ENCODE data around the gene NPFFR1.

DNA sequence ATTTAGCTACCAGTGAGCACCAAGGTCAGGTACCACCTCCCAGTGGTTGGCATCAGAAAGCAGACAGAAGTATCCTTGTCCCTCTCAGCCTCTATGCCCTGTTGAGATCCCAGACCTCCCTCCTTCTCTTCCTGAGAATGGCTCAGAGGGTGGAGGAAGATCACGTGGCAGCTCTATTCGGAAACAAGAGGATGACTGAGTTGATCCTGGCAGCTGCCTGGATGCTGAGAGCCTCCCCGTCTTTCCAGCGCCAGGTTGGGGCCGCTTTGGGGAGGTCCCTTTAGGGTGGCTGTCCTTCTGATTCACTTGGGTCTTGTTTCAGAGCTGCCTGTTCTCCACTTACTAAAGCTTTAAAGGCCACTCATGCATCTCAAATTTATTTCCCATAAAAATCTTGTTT is 36.9 kb upstream of the NPFFR1 start:
- TF ChIP-seq, protein P1, sequence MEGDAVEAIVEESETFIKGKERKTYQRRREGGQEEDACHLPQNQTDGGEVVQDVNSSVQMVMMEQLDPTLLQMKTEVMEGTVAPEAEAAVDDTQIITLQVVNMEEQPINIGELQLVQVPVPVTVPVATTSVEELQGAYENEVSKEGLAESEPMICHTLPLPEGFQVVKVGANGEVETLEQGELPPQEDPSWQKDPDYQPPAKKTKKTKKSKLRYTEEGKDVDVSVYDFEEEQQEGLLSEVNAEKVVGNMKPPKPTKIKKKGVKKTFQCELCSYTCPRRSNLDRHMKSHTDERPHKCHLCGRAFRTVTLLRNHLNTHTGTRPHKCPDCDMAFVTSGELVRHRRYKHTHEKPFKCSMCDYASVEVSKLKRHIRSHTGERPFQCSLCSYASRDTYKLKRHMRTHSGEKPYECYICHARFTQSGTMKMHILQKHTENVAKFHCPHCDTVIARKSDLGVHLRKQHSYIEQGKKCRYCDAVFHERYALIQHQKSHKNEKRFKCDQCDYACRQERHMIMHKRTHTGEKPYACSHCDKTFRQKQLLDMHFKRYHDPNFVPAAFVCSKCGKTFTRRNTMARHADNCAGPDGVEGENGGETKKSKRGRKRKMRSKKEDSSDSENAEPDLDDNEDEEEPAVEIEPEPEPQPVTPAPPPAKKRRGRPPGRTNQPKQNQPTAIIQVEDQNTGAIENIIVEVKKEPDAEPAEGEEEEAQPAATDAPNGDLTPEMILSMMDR (IDR thresholded peaks at IDR 0.05), result no peak
- no peak for TF ChIP-seq POLR2A (IDR thresholded peaks at IDR 0.05)

All from esophagus squamous epithelium (tissue), 4 donors.